Osteoblast (primary cell): ENCODE measurements around the gene DMRT1. TPM values are rescaled to one million over a fixed set of nuclear protein-coding genes. Genes with fewer than 3 reads are reported as not detected.
"Not testable (repeated sequence)": the region's sequence is repeated elsewhere in the genome, so short reads cannot be mapped to it uniquely, and the experiment has no call there.

ENCODE experiments used
- DNase-seq: peaks from one replicate; pipeline ENCODE4 v3.0.0; 2011; ENCODE audit warnings: low spot score, mixed read lengths; ENCODE audit not compliant: insufficient read length; ENCODE audit errors: missing footprints
- H2AFZ ChIP-seq: 2 replicates; pipeline ENCODE4 v1.6.0; 2011; ENCODE audit warnings: mild to moderate bottlenecking, low read length
- H3K27ac ChIP-seq: 2 replicates; pipeline ENCODE4 v1.5.1; 2011; ENCODE audit warnings: mild to moderate bottlenecking, low read depth, low read length, moderate library complexity
- H3K27me3 ChIP-seq: 2 replicates; pipeline ENCODE4 v1.6.0; 2012; ENCODE audit warnings: mild to moderate bottlenecking, control low read depth, inconsistent platforms, low read length, moderate library complexity; ENCODE audit not compliant: insufficient read depth
- H3K36me3 ChIP-seq: 2 replicates; pipeline ENCODE4 v1.5.1; 2011; ENCODE audit warnings: mild to moderate bottlenecking, low read length, control low read depth, moderate library complexity; ENCODE audit not compliant: insufficient read depth
- H3K4me1 ChIP-seq: 2 replicates; pipeline ENCODE4 v1.5.1; 2011; ENCODE audit warnings: mild to moderate bottlenecking, low read length, control low read depth, moderate library complexity; ENCODE audit not compliant: insufficient read depth
- H3K4me2 ChIP-seq: 2 replicates; pipeline ENCODE4 v1.6.0; 2011; ENCODE audit warnings: mild to moderate bottlenecking, low read length; ENCODE audit not compliant: insufficient read depth
- H3K4me3 ChIP-seq: fragments of 200-600 bp; sonication (generic); 3 replicates; pipeline ENCODE4 v1.5.1; 2012; ENCODE audit warnings: mild to moderate bottlenecking, low read length, inconsistent platforms; ENCODE audit not compliant: insufficient read depth
- H3K79me2 ChIP-seq: 2 replicates; pipeline ENCODE4 v1.6.0; 2012; ENCODE audit warnings: mild to moderate bottlenecking, low read length, control low read depth, inconsistent platforms; ENCODE audit not compliant: insufficient read depth
- H3K9me3 ChIP-seq: 2 replicates; pipeline ENCODE4 v1.5.1; 2011; ENCODE audit warnings: low read depth, low read length, control low read depth
- H4K20me1 ChIP-seq: 2 replicates; pipeline ENCODE4 v1.6.0; 2012; ENCODE audit warnings: mild to moderate bottlenecking, low read length, control low read depth; ENCODE audit not compliant: insufficient read depth
- total RNA-seq: library from RNA; depleted of rRNA; stranded (reverse); fragments of >200 nt; gene quantifications from 2 replicates; pipeline ENCODE4 v1.2.3, GENCODE V29; 2012
- TF ChIP-seq, protein P1 (sequence below): IDR thresholded peaks from 2 replicates; pipeline ENCODE4 v1.5.1; 2011; ENCODE audit warnings: mild to moderate bottlenecking, low read depth, low read length, moderate library complexity; ENCODE audit errors: extremely low read depth

DMRT1 gene
- total RNA-seq, 1 donor = not detected

DNA sequence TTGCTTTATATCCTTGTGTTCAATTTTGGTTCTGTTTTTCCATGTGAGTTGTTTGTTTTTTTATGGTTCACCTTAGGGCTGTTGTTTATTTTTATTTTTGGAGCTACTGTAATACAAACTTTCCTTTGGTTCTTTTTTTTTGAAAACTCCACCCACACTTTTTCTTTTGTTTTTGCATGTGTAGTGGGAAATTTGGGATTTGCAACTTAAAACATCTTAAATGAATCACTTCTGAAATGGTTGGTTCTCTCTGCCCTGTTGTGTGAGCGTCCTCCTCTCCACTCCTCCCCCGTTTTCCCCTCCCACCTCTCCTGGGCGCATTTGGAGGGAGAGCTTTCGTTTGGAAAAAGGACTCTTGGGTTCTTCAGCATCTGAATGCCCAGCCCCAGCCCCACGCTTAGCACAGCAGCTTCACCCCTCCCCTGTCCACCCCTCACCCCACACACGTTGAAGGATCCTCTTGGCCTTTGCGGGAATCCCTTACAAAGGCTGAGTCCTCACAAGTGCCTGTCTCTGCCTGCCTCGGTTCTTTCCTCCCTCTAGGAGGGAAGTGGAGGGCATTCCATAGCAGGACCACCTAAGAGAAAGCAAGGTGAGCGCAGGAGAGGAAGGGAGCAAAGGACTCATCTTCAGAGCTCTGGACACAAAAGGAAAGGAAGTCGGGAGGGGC lies 67.2 kb downstream of the DMRT1 start:
- Histone ChIP-seq H3K4me2 (no peak overlapping the region), H3K27me3 (peaks cover 4% of the 10 kb centered on the region), H3K4me1 (no peaks in the 10 kb centered on the region)

DNA sequence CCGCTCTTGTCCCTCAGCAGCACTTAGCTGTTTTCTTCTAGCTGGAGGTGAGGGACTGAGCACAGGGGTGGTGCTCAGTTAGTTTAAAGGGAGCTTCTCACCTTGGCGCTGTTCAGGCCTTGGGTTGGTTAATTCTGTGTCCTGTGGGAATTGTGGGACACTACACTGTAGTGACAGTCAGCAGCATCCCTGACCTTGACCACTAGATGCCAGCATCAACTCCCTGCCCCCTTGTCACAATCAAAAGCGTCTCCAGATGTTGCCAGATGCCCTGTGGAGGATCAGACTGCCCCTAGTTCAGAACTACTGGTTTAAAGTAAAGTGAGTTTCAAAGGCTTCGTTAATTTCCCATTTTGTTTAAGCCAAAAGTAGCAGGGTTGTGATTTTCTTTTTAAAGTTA lies 69.5 kb downstream of the DMRT1 start:
- no peak for DNase-seq
- TF ChIP-seq, protein P1, sequence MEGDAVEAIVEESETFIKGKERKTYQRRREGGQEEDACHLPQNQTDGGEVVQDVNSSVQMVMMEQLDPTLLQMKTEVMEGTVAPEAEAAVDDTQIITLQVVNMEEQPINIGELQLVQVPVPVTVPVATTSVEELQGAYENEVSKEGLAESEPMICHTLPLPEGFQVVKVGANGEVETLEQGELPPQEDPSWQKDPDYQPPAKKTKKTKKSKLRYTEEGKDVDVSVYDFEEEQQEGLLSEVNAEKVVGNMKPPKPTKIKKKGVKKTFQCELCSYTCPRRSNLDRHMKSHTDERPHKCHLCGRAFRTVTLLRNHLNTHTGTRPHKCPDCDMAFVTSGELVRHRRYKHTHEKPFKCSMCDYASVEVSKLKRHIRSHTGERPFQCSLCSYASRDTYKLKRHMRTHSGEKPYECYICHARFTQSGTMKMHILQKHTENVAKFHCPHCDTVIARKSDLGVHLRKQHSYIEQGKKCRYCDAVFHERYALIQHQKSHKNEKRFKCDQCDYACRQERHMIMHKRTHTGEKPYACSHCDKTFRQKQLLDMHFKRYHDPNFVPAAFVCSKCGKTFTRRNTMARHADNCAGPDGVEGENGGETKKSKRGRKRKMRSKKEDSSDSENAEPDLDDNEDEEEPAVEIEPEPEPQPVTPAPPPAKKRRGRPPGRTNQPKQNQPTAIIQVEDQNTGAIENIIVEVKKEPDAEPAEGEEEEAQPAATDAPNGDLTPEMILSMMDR = no peak
- no peak overlapping the region for H3K4me2 ChIP-seq
- H2AFZ ChIP-seq = no peak overlapping the region
- H3K4me1 ChIP-seq = no peaks in the 10 kb centered on the region
- H4K20me1 ChIP-seq = no peaks in the 10 kb centered on the region
- H3K36me3 ChIP-seq = no peaks in the 10 kb centered on the region
- H3K27me3 ChIP-seq = peaks cover 3% of the 10 kb centered on the region
- H3K27ac ChIP-seq = no peak overlapping the region
- H3K79me2 ChIP-seq = no peaks in the 10 kb centered on the region
- no peak overlapping the region for H3K4me3 ChIP-seq
- no peaks in the 10 kb centered on the region for H3K9me3 ChIP-seq

More for the DNA sequence above, 67.2 kb downstream of the DMRT1 start:
- Histone ChIP-seq H2AFZ (no peak overlapping the region), H3K27ac (no peak overlapping the region), H3K79me2 (no peaks in the 10 kb centered on the region), H3K9me3 (no peaks in the 10 kb centered on the region), H4K20me1 (no peaks in the 10 kb centered on the region), H3K4me3 (no peak overlapping the region), H3K36me3 (no peaks in the 10 kb centered on the region)
- TF ChIP-seq, protein P1 = no peak
- no peak for DNase-seq

DNA sequence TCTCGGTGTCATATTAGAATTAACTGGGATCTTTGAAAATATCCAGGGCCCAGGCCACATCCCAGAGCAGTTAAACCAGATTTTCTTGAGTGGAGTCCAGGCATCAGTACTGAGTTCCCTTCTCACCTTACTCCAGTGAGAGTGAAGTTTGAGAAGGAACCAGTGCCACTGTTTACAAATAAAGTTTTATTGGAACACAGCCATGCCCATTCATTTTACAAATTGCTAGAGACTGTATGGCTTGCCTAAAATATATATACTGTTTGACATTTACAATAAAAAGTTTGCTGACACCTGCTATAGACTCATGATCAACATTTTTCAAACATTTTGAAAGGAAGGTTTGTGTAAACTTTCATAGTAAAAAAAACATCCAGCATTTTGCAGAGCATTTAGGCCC lies 71.3 kb downstream of the DMRT1 start:
- H3K27me3 ChIP-seq = no peaks in the 10 kb centered on the region
- H3K4me2 ChIP-seq = no peak overlapping the region
- no peaks in the 10 kb centered on the region for H3K36me3 ChIP-seq
- no peaks in the 10 kb centered on the region for H3K9me3 ChIP-seq
- H3K27ac ChIP-seq = no peak overlapping the region
- H2AFZ ChIP-seq = no peak overlapping the region
- H3K79me2 ChIP-seq = no peaks in the 10 kb centered on the region
- DNase-seq = no peak
- no peaks in the 10 kb centered on the region for H4K20me1 ChIP-seq
- TF ChIP-seq, protein P1 = no peak
- no peak overlapping the region for H3K4me3 ChIP-seq
- H3K4me1 ChIP-seq = no peaks in the 10 kb centered on the region

DNA sequence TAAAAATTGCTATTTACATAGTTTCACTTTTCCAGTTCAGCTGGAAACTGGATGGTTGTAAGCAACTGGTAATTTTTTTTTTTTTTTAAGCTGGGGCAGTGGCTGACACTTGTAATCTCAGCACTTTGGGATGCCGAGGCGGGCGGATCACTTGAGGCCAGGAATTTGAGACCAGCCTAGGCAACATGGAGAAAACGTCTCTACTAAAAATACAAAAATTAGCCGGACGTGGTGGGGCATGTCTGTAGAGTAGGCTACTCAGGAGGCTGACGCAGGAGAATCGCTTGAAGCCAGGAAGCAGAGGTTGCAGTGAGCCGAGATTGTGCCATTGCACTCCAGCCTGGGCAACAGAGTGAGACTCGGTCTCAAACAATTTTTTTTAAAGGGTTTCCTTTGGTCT lies 72.0 kb downstream of the DMRT1 start:
- not testable (repeated sequence) for H3K27ac ChIP-seq, H3K4me3 ChIP-seq, H3K4me1 ChIP-seq, H3K9me3 ChIP-seq, H3K36me3 ChIP-seq, H4K20me1 ChIP-seq, H2AFZ ChIP-seq, H3K79me2 ChIP-seq, H3K27me3 ChIP-seq, H3K4me2 ChIP-seq, DNase-seq
